HS-27A (cell line): ENCODE results near the gene CD48.

ENCODE experiments used
- DNase-seq: peaks from one replicate; pipeline ENCODE4 v3.0.0-alpha.2; 2012; ENCODE audit warnings: low read depth, missing footprints

CD48 gene, protein sequence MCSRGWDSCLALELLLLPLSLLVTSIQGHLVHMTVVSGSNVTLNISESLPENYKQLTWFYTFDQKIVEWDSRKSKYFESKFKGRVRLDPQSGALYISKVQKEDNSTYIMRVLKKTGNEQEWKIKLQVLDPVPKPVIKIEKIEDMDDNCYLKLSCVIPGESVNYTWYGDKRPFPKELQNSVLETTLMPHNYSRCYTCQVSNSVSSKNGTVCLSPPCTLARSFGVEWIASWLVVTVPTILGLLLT

GRCh38 chr1:160711602-160712311, at the start of gene CD48:
Gene CD48 (minus strand): TSS chr1:160711822. CDS start chr1:160711763, 59 bp downstream.
- DNase-seq = no peak

DNA sequence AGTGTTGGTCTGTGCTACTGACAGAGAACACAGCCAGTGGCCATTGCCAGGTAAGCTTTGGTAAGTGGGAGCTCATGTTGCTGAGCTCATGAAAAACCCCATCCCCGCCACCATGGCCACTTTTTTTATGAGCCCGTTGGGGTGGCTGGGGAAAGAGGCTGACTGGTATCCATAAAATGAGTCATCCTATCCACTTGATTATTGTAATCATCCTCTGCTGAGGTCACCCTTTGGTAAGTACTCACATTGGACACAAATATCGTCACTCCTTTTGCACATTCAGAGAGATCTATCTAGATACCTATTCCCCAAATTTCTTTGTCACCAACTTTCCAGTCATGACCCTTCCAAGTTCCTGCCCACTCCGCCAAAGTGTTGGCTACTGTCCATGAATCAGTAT, 49.4 kb upstream of the CD48 start:
- no peak for DNase-seq

- DNase-seq = no peak
Observed at GRCh38 chr1:160759740-160760139, 48.1 kb upstream of the CD48 start.

- DNase-seq = no peak
Observed at GRCh38 chr1:160758521-160758920, 46.9 kb upstream of the CD48 start.

- DNase-seq = no peak
Observed at GRCh38 chr1:160756849-160757201, 45.2 kb upstream of the CD48 start.

- DNase-seq = no peak
Observed at GRCh38 chr1:160755911-160756848, 44.6 kb upstream of the CD48 start.

GRCh38 chr1:160755461-160755860, 43.8 kb upstream of the CD48 start:
- DNase-seq = no peak

GRCh38 chr1:160753594-160753993, 42.0 kb upstream of the CD48 start:
- no peak for DNase-seq

GRCh38 chr1:160752924-160753323, 41.3 kb upstream of the CD48 start:
- DNase-seq = no peak

- no peak for DNase-seq
Observed at GRCh38 chr1:160752406-160752805, 40.8 kb upstream of the CD48 start.

- no peak for DNase-seq
Observed at GRCh38 chr1:160750608-160751007, 39.0 kb upstream of the CD48 start.

- no peak for DNase-seq
Observed at GRCh38 chr1:160748878-160749269, 37.3 kb upstream of the CD48 start.

DNA sequence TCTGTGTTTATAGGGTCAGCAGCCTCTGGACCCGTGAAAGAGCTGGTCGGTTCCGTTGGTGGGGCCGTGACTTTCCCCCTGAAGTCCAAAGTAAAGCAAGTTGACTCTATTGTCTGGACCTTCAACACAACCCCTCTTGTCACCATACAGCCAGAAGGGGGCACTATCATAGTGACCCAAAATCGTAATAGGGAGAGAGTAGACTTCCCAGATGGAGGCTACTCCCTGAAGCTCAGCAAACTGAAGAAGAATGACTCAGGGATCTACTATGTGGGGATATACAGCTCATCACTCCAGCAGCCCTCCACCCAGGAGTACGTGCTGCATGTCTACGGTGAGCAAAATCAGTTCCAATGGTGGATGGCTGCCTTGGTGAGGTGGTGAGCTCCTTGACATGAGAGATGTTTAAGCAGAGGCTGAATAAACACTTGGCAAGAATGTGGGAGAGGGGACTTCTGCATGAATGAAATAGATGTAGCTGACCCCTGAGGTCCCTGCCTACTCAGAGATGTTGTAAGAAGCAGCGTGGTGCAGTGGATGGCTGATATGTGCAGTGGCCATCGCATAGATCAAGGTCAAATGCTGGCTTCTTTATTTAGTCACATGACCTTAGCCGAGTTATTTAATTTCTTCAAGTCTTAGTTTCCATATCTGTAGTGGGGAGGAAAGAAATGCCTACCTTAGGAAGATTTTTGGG, 36.7 kb upstream of the CD48 start:
- DNase-seq = no peak

GRCh38 chr1:160747717-160748116, 36.1 kb upstream of the CD48 start:
- no peak for DNase-seq

DNA sequence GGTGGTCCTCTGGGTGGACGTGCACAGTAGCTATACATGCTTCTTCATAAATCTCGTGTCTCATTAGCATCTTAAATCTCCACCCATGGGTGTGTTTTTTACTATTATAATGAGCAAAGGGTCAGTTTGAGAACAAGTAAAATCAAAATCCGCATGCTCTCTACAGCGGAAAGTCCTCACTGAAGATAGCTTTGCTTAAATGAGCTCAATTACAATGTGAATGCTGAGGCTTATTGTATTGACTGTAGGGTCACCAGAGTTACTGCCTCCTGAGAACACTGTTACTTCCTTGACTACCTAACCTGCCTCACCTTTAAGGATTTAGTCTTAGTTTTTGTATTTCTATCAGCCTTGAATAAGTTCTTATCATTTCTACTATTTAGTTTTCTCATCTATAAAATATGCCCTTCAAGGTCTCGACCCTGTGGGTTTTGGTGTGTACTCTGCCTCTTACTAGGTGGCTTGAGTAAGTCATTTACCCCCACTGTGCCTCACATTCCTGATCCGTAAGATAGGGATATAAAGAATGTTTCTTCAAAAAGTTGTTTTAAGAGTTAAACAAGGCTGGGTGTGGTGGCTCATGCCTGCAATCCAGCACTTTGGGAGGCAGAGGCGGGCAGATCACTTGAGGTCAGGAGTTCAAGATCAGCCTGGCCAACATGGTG, 35.3 kb upstream of the CD48 start:
- DNase-seq = no peak

DNA sequence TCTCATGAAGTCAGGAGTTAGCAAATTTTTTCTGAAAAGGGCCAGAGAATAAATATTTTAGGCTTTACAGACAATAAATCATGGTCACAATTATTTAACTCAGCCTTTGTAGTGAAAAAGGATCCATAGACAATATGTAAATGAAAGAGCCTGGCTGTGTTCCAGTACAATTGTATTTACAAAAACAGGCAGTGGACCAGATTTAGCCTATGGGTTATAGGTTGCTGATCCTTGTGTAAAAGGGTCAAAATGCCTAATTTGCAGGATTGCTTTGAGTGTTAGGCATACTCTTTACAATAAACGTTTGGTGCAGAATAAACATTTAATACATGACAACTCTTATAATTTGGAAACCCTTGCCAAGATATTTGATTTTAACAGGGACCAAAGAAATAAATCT, 33.9 kb upstream of the CD48 start:
- DNase-seq = no peak

GRCh38 chr1:160744852-160745520, 33.4 kb upstream of the CD48 start:
- no peak for DNase-seq

GRCh38 chr1:160744199-160744851, 32.7 kb upstream of the CD48 start:
- DNase-seq = no peak

DNA sequence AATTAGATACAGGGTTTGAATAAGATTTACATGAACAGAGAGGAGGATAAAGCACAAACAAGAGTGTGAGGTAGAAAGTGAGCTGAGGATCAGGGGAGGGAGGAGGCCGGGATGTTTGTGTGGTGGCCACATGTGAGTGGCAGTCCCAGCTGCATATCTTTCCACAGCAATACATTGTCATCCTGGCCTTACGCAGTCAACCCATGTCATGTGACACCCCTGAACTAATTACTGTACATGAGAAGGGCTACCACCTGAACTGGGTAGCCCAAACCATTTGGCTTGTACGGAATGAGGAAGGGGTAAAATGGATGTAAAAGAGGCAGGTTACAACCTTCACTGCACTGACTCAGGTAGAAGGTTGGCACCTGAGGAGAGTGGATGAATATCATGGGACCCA, 31.6 kb upstream of the CD48 start:
- DNase-seq = no peak

DNA sequence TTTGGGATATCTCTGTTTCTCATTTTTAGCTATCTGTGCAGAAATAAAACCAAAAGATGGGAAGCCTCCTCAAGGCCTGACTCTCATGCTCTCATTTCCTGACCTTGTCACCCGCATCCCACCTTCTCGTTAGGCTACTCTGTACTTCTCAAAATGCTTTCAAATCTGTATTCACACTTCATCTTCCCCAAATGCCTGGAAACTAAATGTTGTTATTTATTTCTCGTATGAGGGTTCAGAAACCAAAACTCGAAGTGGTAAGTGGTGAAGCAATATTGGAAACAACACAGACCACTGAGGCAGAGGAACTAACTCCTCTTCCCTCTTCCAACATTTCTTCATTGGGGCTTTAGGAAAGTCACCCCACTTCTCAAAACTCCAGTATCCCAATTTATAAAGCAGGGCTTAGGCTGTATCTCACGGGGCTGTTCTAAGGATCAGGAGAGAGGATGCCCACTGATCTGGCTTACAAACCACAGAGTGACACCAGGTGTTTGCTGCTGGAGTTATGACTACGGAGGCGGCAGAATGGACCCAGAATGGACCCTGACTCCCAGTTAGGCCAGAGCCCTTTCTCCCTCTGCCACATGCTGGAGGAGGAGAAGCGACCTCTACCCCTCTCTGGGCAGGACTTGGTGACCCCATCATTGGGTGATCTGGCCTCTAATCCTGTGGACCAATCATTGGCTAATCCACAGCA, 31.0 kb upstream of the CD48 start:
- no peak for DNase-seq
